Activated CD8-positive, alpha-beta memory T cell treated with anti-CD3 and anti-CD28 coated beads, Interleukin-2, amount 10 ng/mL, durations not matched to agents 7 days and 5 days (primary cell): ENCODE data around the gene PDIA3. TPM values are rescaled to one million over a fixed set of nuclear protein-coding genes. Genes with fewer than 3 reads are reported as not detected.
"Not testable (repeated sequence)": the region's sequence is repeated elsewhere in the genome, so short reads cannot be mapped to it uniquely, and the experiment has no call there.

Experiments used
- ATAC-seq: fragments of 150-1000 bp; cut with Tn5 transposase; one replicate; pipeline ENCODE4 v1.10.0; 2021; ENCODE audit warnings: moderate library complexity
- CTCF ChIA-PET: fragments of 350-600 bp; sonication (Branson Sonifier 250); formaldehyde crosslinking; loops from one replicate; lab custom pipeline; 2021; ENCODE audit warnings: antibody characterized with exemption; lab: Charles Lee
- DNase-seq: peaks from one replicate; pipeline ENCODE4 v3.0.0-alpha.2; 2020
- H3K27ac Mint-ChIP-seq: one replicate; pipeline ENCODE4 v1.8.0; 2021; ENCODE audit warnings: mild to moderate bottlenecking, mixed read lengths
- H3K27me3 Mint-ChIP-seq: one replicate; pipeline ENCODE4 v1.8.0; 2021; ENCODE audit warnings: mixed read lengths
- H3K36me3 Mint-ChIP-seq: one replicate; pipeline ENCODE4 v1.8.0; 2021; ENCODE audit warnings: mild to moderate bottlenecking, mixed read lengths
- H3K4me1 Mint-ChIP-seq: one replicate; pipeline ENCODE4 v1.8.0; 2021; ENCODE audit warnings: mixed read lengths
- H3K4me3 Mint-ChIP-seq: one replicate; pipeline ENCODE4 v1.8.0; 2021; ENCODE audit warnings: mild to moderate bottlenecking, moderate library complexity, mixed read lengths
- H3K9me3 Mint-ChIP-seq: one replicate; pipeline ENCODE4 v1.8.0; 2022; ENCODE audit warnings: low read depth, mixed read lengths
- total RNA-seq, 2 experiments: library from RNA; stranded (reverse); gene quantifications; one replicate each; pipeline ENCODE4 v1.2.3, GENCODE V29; 2021

Gene PDIA3
- total RNA-seq, 2 experiments from 2014 or later = 247 to 293 TPM

DNA sequence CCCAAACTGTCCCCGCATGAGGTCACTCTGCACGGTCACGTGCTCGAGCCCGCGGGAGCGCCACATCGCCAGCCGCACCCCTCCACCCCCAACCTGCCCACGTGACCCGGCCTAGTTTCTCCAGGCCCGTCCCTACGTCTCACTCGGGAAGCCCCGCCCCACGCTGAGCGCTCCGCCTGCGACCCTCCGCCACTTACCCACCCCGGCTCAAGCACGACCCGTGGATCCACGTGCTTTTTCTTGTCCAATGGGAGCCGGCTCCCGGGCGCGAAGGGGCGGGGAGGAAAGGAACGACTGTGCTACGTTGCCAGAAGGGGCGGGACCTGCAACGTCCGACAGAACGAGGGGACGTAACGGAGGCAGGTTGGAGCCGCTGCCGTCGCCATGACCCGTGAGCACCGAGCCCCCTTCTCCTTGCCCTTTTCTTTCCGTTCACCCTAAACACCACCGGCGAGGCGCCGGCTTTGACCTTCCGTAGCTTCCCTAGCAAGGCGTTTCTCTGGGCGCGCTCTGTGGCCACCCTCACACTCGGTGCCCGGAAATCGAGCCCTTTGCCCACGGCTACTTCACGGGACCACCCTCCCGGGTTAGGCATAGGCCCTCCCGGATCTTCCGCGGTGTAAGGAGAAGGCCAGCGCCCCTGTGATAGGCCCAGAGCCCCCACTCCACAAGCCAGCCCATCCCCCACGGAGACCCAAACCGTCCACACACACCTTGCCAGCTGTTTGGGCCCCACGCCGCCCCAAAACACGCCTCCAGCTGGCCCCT lies 45.9 kb downstream of the PDIA3 start, which contains the start of gene SERF2:
SERF2 (plus strand) TSS at position 328 of the 768 bp plus-strand sequence; CDS start at position 385, 57 bp downstream.
- ATAC-seq = peak; percentile 96
- peak; percentile 100 for DNase-seq
- no peaks in the 10 kb centered on the region for H3K27me3 Mint-ChIP-seq
- peaks cover 36% of the 10 kb centered on the region for H3K4me1 Mint-ChIP-seq
- H3K27ac Mint-ChIP-seq = peak within 1 kb of the TSS; percentile 98
- CTCF ChIA-PET = interaction anchor here (0.9 to 6.1 kb wide), 3 partner anchors 16 to 39 kb away, joined by 3 to 39 read pairs (median 3); partner anchors contain the start of gene ELL3
- H3K36me3 Mint-ChIP-seq = peaks cover 30% of the 10 kb centered on the region
- H3K4me3 Mint-ChIP-seq = peak within 1 kb of the TSS; percentile 98
- no peaks in the 10 kb centered on the region for H3K9me3 Mint-ChIP-seq

DNA sequence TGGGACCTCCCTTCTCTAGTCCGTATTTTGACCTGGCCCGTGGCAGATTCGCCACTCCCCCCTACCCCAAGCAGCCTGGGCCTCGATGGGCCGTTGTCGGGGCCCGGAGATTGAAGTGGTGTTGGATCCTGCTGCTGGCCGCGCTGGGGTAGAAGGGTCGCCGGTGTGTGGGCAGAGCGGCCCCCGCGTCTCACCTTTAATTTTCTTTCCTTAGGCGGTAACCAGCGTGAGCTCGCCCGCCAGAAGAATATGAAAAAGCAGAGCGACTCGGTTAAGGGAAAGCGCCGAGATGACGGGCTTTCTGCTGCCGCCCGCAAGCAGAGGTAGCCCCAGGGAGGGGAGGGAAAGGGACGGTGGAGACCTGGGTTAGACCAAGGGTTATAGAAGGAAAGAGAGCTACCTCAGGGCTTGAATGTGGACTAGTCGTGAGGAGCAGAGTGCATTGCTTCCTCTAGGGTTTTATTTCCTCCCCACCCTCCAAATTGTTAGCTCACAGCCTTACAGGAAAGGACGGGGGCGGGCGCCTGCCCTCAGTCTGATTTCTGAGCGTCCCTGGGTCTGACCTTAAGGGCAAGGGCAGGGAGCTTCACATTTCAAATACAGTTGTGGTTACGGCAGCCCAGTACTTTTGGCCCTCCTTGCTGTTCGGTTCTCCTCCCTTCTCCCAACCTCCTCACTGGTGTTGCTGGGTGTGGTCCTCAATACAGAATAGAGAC lies 46.7 kb downstream of the PDIA3 start:
- peak; percentile 53 for DNase-seq
- ATAC-seq = no peak
- H3K27me3 Mint-ChIP-seq = no peaks in the 10 kb centered on the region
- H3K36me3 Mint-ChIP-seq = peaks cover 30% of the 10 kb centered on the region
- CTCF ChIA-PET = interaction anchor here (0.7 to 6.1 kb wide), 4 partner anchors 10 to 38 kb away, joined by 3 to 39 read pairs (median 3); partner anchors contain the start of gene ELL3
- H3K4me3 Mint-ChIP-seq = peak overlapping the region; percentile 98
- H3K27ac Mint-ChIP-seq = peak overlapping the region; percentile 98
- peaks cover 36% of the 10 kb centered on the region for H3K4me1 Mint-ChIP-seq
- no peaks in the 10 kb centered on the region for H3K9me3 Mint-ChIP-seq

DNA sequence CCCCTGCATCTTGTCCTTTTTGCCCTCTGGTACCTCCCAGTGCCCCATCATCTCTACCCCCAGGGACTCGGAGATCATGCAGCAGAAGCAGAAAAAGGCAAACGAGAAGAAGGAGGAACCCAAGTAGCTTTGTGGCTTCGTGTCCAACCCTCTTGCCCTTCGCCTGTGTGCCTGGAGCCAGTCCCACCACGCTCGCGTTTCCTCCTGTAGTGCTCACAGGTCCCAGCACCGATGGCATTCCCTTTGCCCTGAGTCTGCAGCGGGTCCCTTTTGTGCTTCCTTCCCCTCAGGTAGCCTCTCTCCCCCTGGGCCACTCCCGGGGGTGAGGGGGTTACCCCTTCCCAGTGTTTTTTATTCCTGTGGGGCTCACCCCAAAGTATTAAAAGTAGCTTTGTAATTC lies 47.4 kb downstream of the PDIA3 start:
- DNase-seq (no peak), ATAC-seq (no peak)
- CTCF ChIA-PET = interaction anchor here (0.7 to 6.1 kb wide), 4 partner anchors 11 to 38 kb away, joined by 3 to 39 read pairs (median 3); partner anchors contain the start of gene ELL3
- Mint-ChIP-seq H3K9me3 (no peaks in the 10 kb centered on the region), H3K36me3 (peaks cover 35% of the 10 kb centered on the region), H3K4me3 (peak overlapping the region; percentile 98), H3K27me3 (no peaks in the 10 kb centered on the region), H3K4me1 (peaks cover 42% of the 10 kb centered on the region), H3K27ac (peak overlapping the region; percentile 98)

DNA sequence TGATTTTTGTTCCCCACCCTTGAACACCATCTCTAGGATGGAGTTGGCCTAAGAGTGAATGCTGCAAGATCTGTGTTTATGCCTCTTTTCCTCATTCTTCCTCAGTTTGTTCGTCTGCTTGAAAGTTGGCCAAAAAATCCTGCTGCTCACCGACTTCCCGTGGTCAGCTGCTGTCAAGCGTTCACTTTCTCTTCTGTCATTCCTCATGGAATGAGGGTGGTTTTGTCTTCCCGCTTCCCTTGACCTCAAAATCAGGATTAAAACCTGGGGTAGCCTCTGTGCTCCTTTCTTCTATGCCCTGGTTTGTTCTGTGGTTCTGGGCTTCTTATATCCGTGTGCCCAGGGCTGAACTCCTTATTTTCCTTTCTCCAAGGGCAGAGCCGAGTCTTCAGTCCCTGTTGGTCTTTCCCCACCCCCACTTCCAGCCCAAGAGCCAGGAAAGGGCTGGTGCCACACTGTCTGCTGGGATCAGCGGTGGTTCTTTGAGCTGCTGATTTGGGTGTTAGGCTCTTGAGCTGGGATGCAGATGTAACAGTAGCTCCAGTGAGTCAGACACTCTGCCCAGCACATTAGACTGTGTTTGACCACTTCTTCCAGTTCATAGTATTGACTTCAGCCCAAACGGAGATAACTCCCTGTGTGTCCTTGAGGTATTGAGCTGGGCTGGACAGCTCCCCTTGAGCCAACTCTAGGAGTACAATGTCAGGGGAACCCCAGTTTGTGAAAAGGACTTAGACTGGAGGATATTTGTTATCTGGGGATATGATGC lies 48.2 kb downstream of the PDIA3 start:
- CTCF ChIA-PET = interaction anchor here (0.9 to 1.4 kb wide), 2 partner anchors 27 to 31 kb away, joined by 3 read pairs; no protein-coding TSS in a partner anchor
- Mint-ChIP-seq H3K9me3 (no peaks in the 10 kb centered on the region), H3K27me3 (no peaks in the 10 kb centered on the region), H3K36me3 (peaks cover 41% of the 10 kb centered on the region), H3K4me1 (peaks cover 47% of the 10 kb centered on the region), H3K27ac (peak overlapping the region; percentile 43), H3K4me3 (peak overlapping the region; percentile 98)
- DNase-seq = no peak
- no peak for ATAC-seq

DNA sequence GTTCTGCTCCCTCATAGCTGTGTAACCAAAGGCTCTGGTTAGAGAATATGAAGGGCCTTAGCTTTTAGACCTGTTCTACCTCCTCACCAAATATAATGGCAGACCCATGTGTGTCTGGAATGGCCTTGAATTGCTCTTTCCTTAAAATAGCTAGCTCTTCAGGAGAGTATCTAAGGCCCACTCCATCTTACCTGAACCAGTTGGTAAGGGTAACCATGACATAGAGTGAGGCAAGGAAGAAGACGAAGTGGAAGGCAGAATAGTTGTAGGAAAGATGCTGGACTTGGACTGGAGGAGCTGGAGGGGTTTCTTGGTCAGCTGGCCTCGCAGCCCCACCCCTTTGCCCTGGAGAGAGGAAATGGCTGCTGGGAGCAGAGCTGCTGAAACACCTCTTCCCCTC lies 49.0 kb downstream of the PDIA3 start:
- Mint-ChIP-seq H3K4me3 (no peak overlapping the region), H3K36me3 (peaks cover 48% of the 10 kb centered on the region), H3K27me3 (no peaks in the 10 kb centered on the region), H3K9me3 (no peaks in the 10 kb centered on the region), H3K27ac (no peak overlapping the region), H3K4me1 (peaks cover 55% of the 10 kb centered on the region)
- no peak for ATAC-seq
- CTCF ChIA-PET = interaction anchor here (0.9 to 1.4 kb wide), 2 partner anchors 27 to 30 kb away, joined by 3 read pairs; no protein-coding TSS in a partner anchor
- DNase-seq = no peak

DNA sequence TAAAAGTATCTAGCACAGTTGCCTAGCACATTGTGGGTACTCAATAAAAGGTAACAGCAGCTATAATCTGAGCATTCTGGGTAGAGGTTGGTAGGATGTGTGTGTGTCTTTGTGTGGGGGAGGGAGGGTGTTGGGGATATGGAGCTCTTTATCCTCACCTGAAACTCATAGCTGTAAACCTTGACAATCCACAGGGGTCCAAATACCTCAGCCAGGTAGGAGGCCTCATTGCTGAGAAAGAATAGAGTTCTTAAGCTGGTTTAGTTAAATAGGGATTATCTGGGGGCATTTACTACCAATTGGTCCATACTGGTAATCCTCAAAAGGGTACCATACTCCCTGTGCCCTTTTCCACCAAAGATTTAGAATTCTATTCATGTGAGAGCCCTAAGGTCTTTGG lies 49.8 kb downstream of the PDIA3 start:
- Mint-ChIP-seq H3K4me1 (peaks cover 60% of the 10 kb centered on the region), H3K4me3 (no peak overlapping the region), H3K27me3 (no peaks in the 10 kb centered on the region), H3K36me3 (peaks cover 52% of the 10 kb centered on the region), H3K27ac (no peak overlapping the region), H3K9me3 (no peaks in the 10 kb centered on the region)
- ATAC-seq = no peak
- CTCF ChIA-PET = interaction anchor here (1.4 kb wide), 1 partner anchor 26 kb away, joined by 3 read pairs; no protein-coding TSS in a partner anchor
- no peak for DNase-seq

DNA sequence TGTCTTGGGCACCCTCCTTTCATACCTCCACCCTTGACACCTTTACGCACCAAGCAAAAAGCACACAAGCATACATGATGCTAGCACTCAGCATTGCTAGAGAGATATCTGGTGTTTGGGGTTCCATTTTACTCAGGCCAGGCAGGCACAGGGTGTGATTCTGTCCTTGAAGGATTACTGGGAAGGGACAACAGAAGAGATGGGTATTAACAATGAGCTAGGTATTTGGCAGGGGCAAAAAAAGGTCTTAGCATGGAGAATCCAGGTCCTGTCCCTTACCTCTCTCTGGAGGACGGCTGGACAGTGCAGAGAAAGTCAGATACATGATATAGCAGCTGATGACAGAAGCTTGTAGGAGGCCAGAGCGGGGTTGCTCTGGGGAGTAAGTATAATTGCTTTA lies 50.3 kb downstream of the PDIA3 start:
- H3K9me3 Mint-ChIP-seq = no peaks in the 10 kb centered on the region
- H3K4me3 Mint-ChIP-seq = no peak overlapping the region
- no peaks in the 10 kb centered on the region for H3K27me3 Mint-ChIP-seq
- CTCF ChIA-PET = interaction anchor here (1.6 kb wide), 1 partner anchor 27 kb away, joined by 4 read pairs; no protein-coding TSS in a partner anchor
- no peak for DNase-seq
- H3K36me3 Mint-ChIP-seq = peaks cover 58% of the 10 kb centered on the region
- no peak overlapping the region for H3K27ac Mint-ChIP-seq
- peaks cover 64% of the 10 kb centered on the region for H3K4me1 Mint-ChIP-seq
- no peak for ATAC-seq

DNA sequence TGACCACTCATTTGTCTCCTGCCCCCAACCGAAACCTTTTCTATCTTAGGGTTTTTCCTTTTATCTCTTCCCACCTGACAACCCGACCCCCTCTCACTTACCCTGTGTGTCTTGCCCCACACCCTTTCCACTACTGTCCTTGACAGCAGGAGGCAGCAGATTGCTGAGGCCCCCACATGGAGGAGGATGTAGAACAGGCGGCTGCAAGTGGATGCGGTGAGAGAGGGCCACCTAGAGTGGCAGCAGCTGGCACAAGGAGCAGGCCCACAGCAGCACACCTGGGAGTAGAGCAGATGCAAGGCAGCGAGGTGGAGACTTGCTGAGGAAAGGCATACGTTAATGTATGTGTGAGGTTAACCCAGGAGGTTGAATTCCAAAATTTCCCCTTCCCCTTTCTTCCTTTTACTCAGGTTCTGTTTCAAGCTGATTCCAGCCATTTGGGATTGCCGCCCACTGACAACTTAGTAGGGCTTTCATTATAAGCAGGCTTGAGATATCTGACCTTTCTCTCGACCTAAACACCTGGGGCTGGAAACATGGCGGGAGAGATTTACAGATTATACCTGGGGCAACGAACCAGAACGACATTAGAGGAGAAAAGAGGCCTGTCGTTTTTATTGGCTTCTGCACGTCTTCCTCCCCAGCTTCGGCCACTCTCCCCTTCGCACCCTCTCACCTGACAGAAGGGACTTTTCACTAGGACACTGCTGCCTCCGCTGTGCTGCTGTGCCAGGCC lies 53.1 kb downstream of the PDIA3 start:
- Mint-ChIP-seq H3K4me1 (peaks cover 52% of the 10 kb centered on the region), H3K27me3 (no peaks in the 10 kb centered on the region), H3K36me3 (peaks cover 55% of the 10 kb centered on the region), H3K27ac (peak overlapping the region; percentile 95), H3K4me3 (no peak overlapping the region), H3K9me3 (no peaks in the 10 kb centered on the region)
- DNase-seq (no peak), ATAC-seq (no peak)
- CTCF ChIA-PET = interaction anchor here (1.6 kb wide), 1 partner anchor 23 kb away, joined by 6 read pairs; the partner anchor contains the start of gene ELL3

DNA sequence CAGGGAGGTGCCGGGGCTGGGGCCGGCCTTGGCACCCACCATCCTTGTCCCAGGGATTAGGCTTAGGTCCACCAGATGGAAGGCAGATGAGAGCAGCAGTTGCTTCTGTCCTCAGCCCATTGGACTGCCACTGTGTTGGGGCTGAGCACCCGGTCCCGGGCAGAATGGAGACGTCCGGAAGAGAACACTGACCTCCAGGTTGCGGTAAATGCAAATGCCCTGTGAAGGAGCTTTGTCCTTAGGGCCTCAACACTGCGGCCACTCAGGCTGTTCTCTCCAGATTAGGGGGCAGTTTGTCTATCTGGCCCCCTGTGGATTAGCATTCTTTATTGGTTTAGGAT lies 53.7 kb downstream of the PDIA3 start, which contains the start of gene SERINC4:
SERINC4 (minus strand) TSS at position 276 of the 341 bp plus-strand sequence; CDS start at position 42, 234 bp downstream.
- Mint-ChIP-seq H3K4me3 (peak within 1 kb of the TSS; percentile 88), H3K27ac (peak within 1 kb of the TSS; percentile 95), H3K4me1 (peaks cover 47% of the 10 kb centered on the region), H3K36me3 (peaks cover 54% of the 10 kb centered on the region), H3K9me3 (no peaks in the 10 kb centered on the region), H3K27me3 (no peaks in the 10 kb centered on the region)
- DNase-seq (no peak), ATAC-seq (no peak)
- CTCF ChIA-PET = interaction anchor here (1.1 to 1.6 kb wide), 2 partner anchors 23 to 30 kb away, joined by 3 to 6 read pairs; partner anchors contain the start of gene ELL3

DNA sequence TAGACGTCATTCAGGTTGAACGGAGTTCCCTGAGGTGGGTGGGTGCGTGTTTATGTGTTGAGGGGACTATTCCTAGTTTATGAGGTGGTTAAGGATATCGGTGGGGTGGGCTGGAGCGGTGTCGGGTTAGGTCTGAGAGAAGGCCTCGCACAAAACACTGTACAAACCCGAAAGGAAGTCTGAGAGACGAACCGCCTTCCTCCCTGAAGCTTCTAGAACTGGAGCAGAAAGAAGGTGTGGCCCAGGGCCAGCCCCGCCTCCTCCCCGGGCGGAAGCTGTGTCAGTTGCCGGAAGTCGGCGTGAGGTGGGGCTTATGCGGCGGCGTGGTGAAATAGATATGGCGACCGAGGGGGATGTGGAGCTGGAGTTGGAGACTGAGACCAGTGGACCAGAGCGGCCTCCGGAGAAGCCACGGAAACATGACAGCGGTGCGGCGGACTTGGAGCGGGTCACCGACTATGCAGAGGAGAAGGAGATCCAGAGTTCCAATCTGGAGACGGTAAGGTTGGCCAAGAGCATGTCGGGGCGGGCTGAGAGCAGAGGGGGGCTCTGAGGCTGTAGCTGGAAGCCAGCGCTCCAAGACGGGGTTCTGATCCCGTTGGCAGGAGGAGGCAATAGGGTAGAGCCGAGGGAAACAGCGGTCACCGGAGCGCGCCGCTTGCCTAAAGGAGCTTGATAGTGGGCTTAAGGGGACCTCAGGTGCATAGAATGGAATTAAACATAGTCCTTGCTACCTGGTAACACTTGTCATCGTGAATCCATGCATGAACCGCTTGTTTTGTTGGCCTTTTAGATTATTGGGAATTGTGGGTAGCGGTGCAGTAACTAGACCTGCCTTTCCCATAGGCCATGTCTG lies 54.3 kb downstream of the PDIA3 start, which contains the start of gene HYPK:
HYPK (plus strand) TSS at position 314 of the 856 bp plus-strand sequence; CDS start at position 338, 24 bp downstream.
- CTCF ChIA-PET = interaction anchor here (0.6 to 1.6 kb wide), 5 partner anchors 10 to 30 kb away, joined by 3 to 6 read pairs (median 3); partner anchors contain the start of genes ELL3 and MFAP1
- DNase-seq (peak; percentile 95), ATAC-seq (peak; percentile 98)
- Mint-ChIP-seq H3K9me3 (no peaks in the 10 kb centered on the region), H3K36me3 (peaks cover 54% of the 10 kb centered on the region), H3K4me3 (peak within 1 kb of the TSS; percentile 88), H3K4me1 (peaks cover 42% of the 10 kb centered on the region), H3K27ac (peak within 1 kb of the TSS; percentile 95), H3K27me3 (no peaks in the 10 kb centered on the region)

DNA sequence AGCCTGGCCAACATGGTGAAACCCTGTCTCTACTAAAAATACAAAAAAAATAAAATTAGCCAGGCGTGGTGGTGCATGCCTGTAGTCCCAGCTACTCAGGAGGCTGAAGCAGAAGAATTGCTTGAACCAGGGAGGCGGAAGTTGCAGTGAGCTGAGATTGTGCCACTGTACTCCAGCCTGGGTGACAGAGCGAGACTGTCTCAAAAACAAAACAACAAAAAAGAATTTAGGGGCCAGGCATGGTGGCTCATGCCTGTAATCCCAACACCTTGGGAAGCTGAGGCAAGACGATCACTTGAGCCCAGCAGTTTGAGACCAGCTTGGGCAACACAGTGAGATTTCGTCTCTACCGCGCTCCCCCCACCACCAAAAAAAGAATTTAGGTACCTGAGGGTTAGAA lies 56.4 kb downstream of the PDIA3 start:
- Mint-ChIP-seq H3K36me3 (peaks cover 62% of the 10 kb centered on the region), H3K4me1 (peaks cover 33% of the 10 kb centered on the region)
- H3K27ac Mint-ChIP-seq, H3K9me3 Mint-ChIP-seq, ATAC-seq, DNase-seq, H3K4me3 Mint-ChIP-seq, H3K27me3 Mint-ChIP-seq, CTCF ChIA-PET: not testable (repeated sequence)
